Measurements from ENCODE around the gene SEMA6A. TPM values are rescaled to one million over a fixed set of nuclear protein-coding genes. Genes with fewer than 3 reads are reported as not detected.

The SEMA6A gene
- total and polyA plus RNA-seq, 9 of the 15 experiments (the other 6 are each of a cell fraction or from before 2014, with no cell fraction given): 0.04 to 0.42 (median 0.18) TPM; not detected in 5

GRCh38 chr5:116600876-116601275 is 26.3 kb upstream of the SEMA6A start:
- Histone ChIP-seq H3K4me3 (no peak overlapping the region), H3K9me1 (ENCODE audit: control insufficient read depth, insufficient read depth, low read length) (no peaks in the 10 kb centered on the region), H2AFZ (ENCODE audit: low read depth, low read length) (no peak overlapping the region), H3K9ac (ENCODE audit: insufficient read depth in 1 of 2, low read depth in 2 of 2, low read length in 2 of 2) (no peak overlapping the region), H3K27ac (ENCODE audit: extremely low read depth, low read depth, low read length) (no peak overlapping the region), H3K36me3 (ENCODE audit: control insufficient read depth, insufficient read depth, low read length) (no peaks in the 10 kb centered on the region), H3K4me1 (replicated peaks in 1 of 2; ENCODE audit: control insufficient read depth in 2 of 2, insufficient read depth in 2 of 2, low read length in 2 of 2) (no peaks in the 10 kb centered on the region), H3K4me2 (ENCODE audit: insufficient read depth, low read length) (no peak overlapping the region), H3K9me3 (replicated peaks; ENCODE audit: control insufficient read depth, insufficient read depth, low read depth, low read length) (no peaks in the 10 kb centered on the region), H3K27me3 (ENCODE audit: control insufficient read depth in 2 of 2, insufficient read depth in 2 of 2, low read length in 2 of 2) (no peaks in the 10 kb centered on the region), H4K20me1 (replicated peaks; ENCODE audit: control insufficient read depth, insufficient read depth, low read length) (no peaks in the 10 kb centered on the region), H3K79me2 (ENCODE audit: control insufficient read depth, insufficient read depth, low read length) (no peaks in the 10 kb centered on the region)
- POLR2A ChIA-PET: no interaction called here
- CTCF ChIA-PET (ENCODE audit: low intra/inter-chr PET ratio): no interaction called here
- in situ Hi-C loops (cut with MboI): no loop called here
- TF ChIP-seq IRF9 (tag; IDR thresholded peaks at IDR 0.05) (no peak), JUND (IDR thresholded peaks at IDR 0.05; ENCODE audit: borderline replicate concordance, low read depth, low read length) (no peak), JUND (tag; IDR thresholded peaks at IDR 0.05; ENCODE audit: borderline replicate concordance, low read depth, low read length) (no peak), RBM15 (IDR thresholded peaks at IDR 0.05; ENCODE audit: insufficient read depth, low read length) (no peak), ZNF280A (IDR thresholded peaks at IDR 0.05; ENCODE audit: low read depth, partially characterized antibody) (no peak), MYC (IDR thresholded peaks at IDR 0.05; ENCODE audit: low read depth, low read length) (no peak), MYC (CRISPR knock-in tag; IDR thresholded peaks at IDR 0.05; ENCODE audit: borderline replicate concordance, low read depth) (no peak), PHB2 (IDR thresholded peaks at IDR 0.05; ENCODE audit: low read depth) (no peak), KLF10 (CRISPR knock-in tag; IDR thresholded peaks at IDR 0.05) (no peak), POLR2A (conservative IDR thresholded peaks at IDR 0.05) (no peak), ATF6 (CRISPR knock-in tag; IDR thresholded peaks at IDR 0.05) (no peak), CHD1 (IDR thresholded peaks at IDR 0.05; ENCODE audit: low read length) (no peak), MED1 (CRISPR knock-in tag; IDR thresholded peaks at IDR 0.05; ENCODE audit: borderline replicate concordance) (no peak), ZNF316 (IDR thresholded peaks at IDR 0.05) (no peak), ZNF3 (CRISPR knock-in tag; IDR thresholded peaks at IDR 0.05) (no peak)
- FAIRE-seq (no peak), DNase-seq (ENCODE audit: extremely low read depth in 1 of 4, low spot score in 3 of 4) (no peak), ATAC-seq (no peak)
- BruUV-seq (replicated peaks): no TSS peak
- intact Hi-C loops (cut with micrococcal nuclease): no loop called here
- WGBS (ENCODE audit: insufficient coverage, low coverage, missing lambda C conversion rate): 0% methylated on average over 3 of the region's 3 CpGs

All from K562 (cell line).